Keratinocyte (primary cell): ENCODE data around the gene POLD3. TPM values are rescaled to one million over a fixed set of nuclear protein-coding genes. Genes with fewer than 3 reads are reported as not detected.

Experiments
- DNase-seq: peaks from one replicate; pipeline ENCODE4 v3.0.0-alpha.2; 2011; ENCODE audit warnings: low read depth, missing footprints, low spot score
- FAIRE-seq: peaks from 2 replicates; lab custom pipeline; 2011; peaks lifted over from hg19 to GRCh38; lab: Jason Lieb, UNC
- H2AFZ ChIP-seq: 2 replicates; pipeline ENCODE4 v1.6.0; 2012; ENCODE audit warnings: low read length, control low read depth, inconsistent platforms; ENCODE audit not compliant: control insufficient read depth
- H3K27ac ChIP-seq: 2 replicates; pipeline ENCODE4 v1.5.1; 2011; ENCODE audit warnings: low read length; ENCODE audit not compliant: control insufficient read depth, insufficient read depth
- H3K27me3 ChIP-seq: 3 replicates; pipeline ENCODE4 v1.6.0; 2011; ENCODE audit warnings: low read length; ENCODE audit not compliant: control insufficient read depth, insufficient read depth; ENCODE audit errors: extremely low read depth
- H3K36me3 ChIP-seq, 2 experiments: 2 replicates in 1 of 2; 3 replicates in 1 of 2; pipeline ENCODE4 v1.5.1; 2011; ENCODE audit warnings: low read length in 2 of 2, mild to moderate bottlenecking in 1 of 2; ENCODE audit not compliant: control insufficient read depth in 2 of 2, insufficient read depth in 2 of 2; ENCODE audit errors: extremely low read depth in 1 of 2
- H3K4me1 ChIP-seq: 3 replicates; pipeline ENCODE4 v1.5.1; 2011; ENCODE audit warnings: low read length; ENCODE audit not compliant: control insufficient read depth, insufficient read depth; ENCODE audit errors: extremely low read depth
- H3K4me2 ChIP-seq: 3 replicates; pipeline ENCODE4 v1.6.0; 2011; ENCODE audit warnings: low read depth, low read length; ENCODE audit not compliant: control insufficient read depth, insufficient read depth; ENCODE audit errors: extremely low read depth
- H3K4me3 ChIP-seq, 3 experiments: fragments of 200-600 bp in 1 of 3; sonication (generic) in 1 of 3; 2 replicates in 2 of 3; 3 replicates in 1 of 3; pipeline ENCODE4 v1.5.1; 2011 to 2016; ENCODE audit warnings: low read length in 3 of 3, mild to moderate bottlenecking in 3 of 3, control low read depth in 2 of 3, inconsistent platforms in 1 of 3, low read depth in 1 of 3, mixed read lengths in 1 of 3, mixed run types in 1 of 3, moderate library complexity in 1 of 3; ENCODE audit not compliant: control insufficient read depth in 2 of 3, insufficient read depth in 2 of 3; ENCODE audit errors: extremely low read depth in 1 of 3
- H3K79me2 ChIP-seq: 2 replicates; pipeline ENCODE4 v1.6.0; 2012; ENCODE audit warnings: low read length; ENCODE audit not compliant: control insufficient read depth, insufficient read depth
- H3K9ac ChIP-seq: 3 replicates; pipeline ENCODE4 v1.6.0; 2011; ENCODE audit warnings: low read length; ENCODE audit not compliant: control insufficient read depth, insufficient read depth; ENCODE audit errors: extremely low read depth
- H3K9me1 ChIP-seq: 3 replicates; pipeline ENCODE4 v1.6.0; 2011; ENCODE audit warnings: low read length; ENCODE audit not compliant: control insufficient read depth, insufficient read depth; ENCODE audit errors: extremely low read depth
- H3K9me3 ChIP-seq: 2 replicates; pipeline ENCODE4 v1.5.1; 2012; ENCODE audit warnings: low read depth, low read length; ENCODE audit not compliant: control insufficient read depth
- H4K20me1 ChIP-seq: 3 replicates; pipeline ENCODE4 v1.6.0; 2011; ENCODE audit warnings: low read length; ENCODE audit not compliant: control insufficient read depth, insufficient read depth; ENCODE audit errors: extremely low read depth
- CTCF ChIP-seq, 3 experiments: IDR thresholded peaks in 1 of 3; conservative IDR thresholded peaks in 1 of 3; optimal IDR thresholded peaks in 1 of 3; 2 replicates in 2 of 3; 3 replicates in 1 of 3; pipeline versions ENCODE3 to v1.5.1; 2011; ENCODE audit warnings: low read length in 3 of 3, mild to moderate bottlenecking in 3 of 3, moderate library complexity in 2 of 3, control low read depth in 1 of 3, inconsistent platforms in 1 of 3; ENCODE audit not compliant: insufficient read depth in 2 of 3; ENCODE audit errors: extremely low read depth in 1 of 3
- EZH2 ChIP-seq: IDR thresholded peaks from one replicate; pipeline ENCODE4 v1.6.1; 2012; ENCODE audit warnings: inconsistent platforms, mild to moderate bottlenecking, low read length, moderate library complexity
- dilution Hi-C: fragments of 300-500 bp; cut with MboI; formaldehyde crosslinking; loops from one replicate; pipeline ENCODE4 v1.7.0; 2020; ENCODE audit warnings: low sequenced_read_pairs; ENCODE audit not compliant: extremely low pct_ligation_motif_present
- polyA plus RNA-seq, 5 experiments: library from polyadenylated mRNA; depleted of rRNA in 3 of 5; stranded (reverse) in 3 of 5; stranded (forward) in 1 of 5; unstranded in 1 of 5; fragments of >200 nt; gene quantifications; 1 replicate in 1 of 5; 2 replicates in 3 of 5; 3 replicates in 1 of 5; pipeline versions ENCODE4 v1.2.1 to v1.2.3, GENCODE V29; 2011 to 2012; ENCODE audit warnings: missing spikeins in 2 of 5, low read depth in 1 of 5, low replicate concordance in 1 of 5

Gene POLD3
- polyA plus RNA-seq, 1 donor (not counting 4 experiments of a cell fraction or from before 2014, with no cell fraction given) = 16.7 TPM

- dilution Hi-C loops = no loop called here
- no peak overlapping the region for H3K4me2 ChIP-seq
- FAIRE-seq (no peak), DNase-seq (no peak)
- no peaks in the 10 kb centered on the region for H3K79me2 ChIP-seq
- no peak overlapping the region for H2AFZ ChIP-seq
- TF ChIP-seq CTCF (optimal IDR thresholded peaks at IDR 0.05 in 1 of 3, IDR thresholded peaks at IDR 0.05 in 1 of 3, conservative IDR thresholded peaks at IDR 0.05 in 1 of 3; ENCODE audit: extremely low read depth in 1 of 3, insufficient read depth in 2 of 3, low read length in 3 of 3) (no peak), EZH2 (no peak)
- H3K4me3 ChIP-seq = no peak overlapping the region
- H3K9me3 ChIP-seq = no peaks in the 10 kb centered on the region
- H3K9ac ChIP-seq = no peak overlapping the region
- no peak overlapping the region for H3K27ac ChIP-seq
- no peaks in the 10 kb centered on the region for H3K36me3 ChIP-seq
- no peaks in the 10 kb centered on the region for H4K20me1 ChIP-seq
- no peaks in the 10 kb centered on the region for H3K9me1 ChIP-seq
- no peaks in the 10 kb centered on the region for H3K27me3 ChIP-seq
- H3K4me1 ChIP-seq = no peaks in the 10 kb centered on the region
Observed at GRCh38 chr11:74670171-74670570, 77.8 kb downstream of the POLD3 start.

DNA sequence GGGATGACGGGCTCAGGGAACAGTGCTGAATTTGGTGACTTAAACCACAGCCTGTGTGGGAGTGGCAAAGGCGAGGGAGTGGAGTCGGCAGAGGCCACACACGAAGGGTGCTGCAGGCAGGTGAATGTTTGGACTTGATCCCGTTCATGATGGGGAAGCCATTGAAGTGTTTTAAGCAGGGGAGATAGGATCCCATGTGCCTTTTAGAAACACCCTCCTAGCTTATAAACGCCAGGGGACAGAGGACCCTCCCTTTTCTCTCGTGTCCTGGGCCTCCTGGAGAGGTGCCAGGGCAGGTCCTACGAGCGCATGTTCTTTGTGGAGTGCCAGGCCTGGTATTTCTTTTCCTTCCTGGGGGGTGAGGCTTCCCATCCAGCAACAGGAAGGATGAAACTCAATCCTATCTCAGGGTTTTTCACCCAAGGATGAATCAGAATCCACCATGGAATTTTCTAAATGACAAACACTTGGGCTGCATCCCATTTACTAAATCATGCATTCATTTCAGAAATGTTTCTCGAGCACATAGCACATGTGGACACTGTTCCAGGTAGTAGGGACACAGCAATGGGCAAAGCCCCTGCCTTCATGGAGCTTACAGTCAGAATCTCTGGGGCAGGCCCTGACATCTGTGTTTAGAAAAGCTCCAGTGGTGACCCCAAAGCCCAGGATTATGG is 79.3 kb downstream of the POLD3 start:
- Histone ChIP-seq H3K36me3 (no peaks in the 10 kb centered on the region), H3K9me3 (no peaks in the 10 kb centered on the region), H3K79me2 (no peaks in the 10 kb centered on the region), H3K9ac (no peak overlapping the region), H3K4me2 (no peak overlapping the region), H2AFZ (no peak overlapping the region), H4K20me1 (no peaks in the 10 kb centered on the region), H3K27me3 (no peaks in the 10 kb centered on the region), H3K27ac (no peak overlapping the region), H3K4me1 (no peaks in the 10 kb centered on the region), H3K9me1 (no peaks in the 10 kb centered on the region), H3K4me3 (no peak overlapping the region)
- DNase-seq (no peak), FAIRE-seq (no peak)
- no peak for TF ChIP-seq EZH2
- TF ChIP-seq CTCF (optimal IDR thresholded peaks at IDR 0.05 in 1 of 3, IDR thresholded peaks at IDR 0.05 in 1 of 3, conservative IDR thresholded peaks at IDR 0.05 in 1 of 3; ENCODE audit: extremely low read depth in 1 of 3, insufficient read depth in 2 of 3, low read length in 3 of 3) = no peak
- dilution Hi-C loops = no loop called here
